PC-3 (cell line): ENCODE data around the gene TMPRSS11F.

ENCODE experiments used
- EZH2 ChIP-seq: fragments of 300-600 bp; sonication (generic); IDR thresholded peaks from one replicate; pipeline ENCODE4 v1.6.1; 2017; ENCODE audit warnings: antibody characterized with exemption, mild to moderate bottlenecking, low read length; ENCODE audit not compliant: unreplicated experiment
- EZH2phosphoT487 ChIP-seq: fragments of 300-600 bp; sonication (generic); IDR thresholded peaks from 2 replicates; pipeline ENCODE4 v1.6.1; 2018; ENCODE audit warnings: mild to moderate bottlenecking, antibody characterized with exemption, low read length, borderline replicate concordance
- TF ChIP-seq, protein P1 (sequence below): fragments of 300-600 bp; sonication (generic); conservative IDR thresholded peaks from 2 replicates; pipeline ENCODE4 v1.5.1; 2017; ENCODE audit warnings: antibody characterized with exemption, low read depth, mild to moderate bottlenecking, low read length

GRCh38 chr4:68082758-68083157, 46.9 kb downstream of the TMPRSS11F start:
- TF ChIP-seq, protein P1, sequence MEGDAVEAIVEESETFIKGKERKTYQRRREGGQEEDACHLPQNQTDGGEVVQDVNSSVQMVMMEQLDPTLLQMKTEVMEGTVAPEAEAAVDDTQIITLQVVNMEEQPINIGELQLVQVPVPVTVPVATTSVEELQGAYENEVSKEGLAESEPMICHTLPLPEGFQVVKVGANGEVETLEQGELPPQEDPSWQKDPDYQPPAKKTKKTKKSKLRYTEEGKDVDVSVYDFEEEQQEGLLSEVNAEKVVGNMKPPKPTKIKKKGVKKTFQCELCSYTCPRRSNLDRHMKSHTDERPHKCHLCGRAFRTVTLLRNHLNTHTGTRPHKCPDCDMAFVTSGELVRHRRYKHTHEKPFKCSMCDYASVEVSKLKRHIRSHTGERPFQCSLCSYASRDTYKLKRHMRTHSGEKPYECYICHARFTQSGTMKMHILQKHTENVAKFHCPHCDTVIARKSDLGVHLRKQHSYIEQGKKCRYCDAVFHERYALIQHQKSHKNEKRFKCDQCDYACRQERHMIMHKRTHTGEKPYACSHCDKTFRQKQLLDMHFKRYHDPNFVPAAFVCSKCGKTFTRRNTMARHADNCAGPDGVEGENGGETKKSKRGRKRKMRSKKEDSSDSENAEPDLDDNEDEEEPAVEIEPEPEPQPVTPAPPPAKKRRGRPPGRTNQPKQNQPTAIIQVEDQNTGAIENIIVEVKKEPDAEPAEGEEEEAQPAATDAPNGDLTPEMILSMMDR = no peak
- TF ChIP-seq EZH2phosphoT487 (no peak), EZH2 (no peak)
